HepG2 (cell line): ENCODE measurements around the gene NAPB. TPM values are rescaled to one million over a fixed set of nuclear protein-coding genes. Genes with fewer than 3 reads are reported as not detected.

Experiments used
- ASH2L ChIP-seq: fragments of 300-600, 200-600 bp; sonication (generic); IDR thresholded peaks from 2 replicates; pipeline ENCODE4 v1.7.0; 2017; ENCODE audit warnings: low read depth, mild to moderate bottlenecking, moderate library complexity, mixed read lengths, low read length; ENCODE audit not compliant: insufficient read length
- ATRX ChIP-seq: sonication (generic); formaldehyde crosslinking; IDR thresholded peaks from 2 replicates; pipeline ENCODE4 v1.4.0; 2020; ENCODE audit warnings: missing genetic modification reagents, borderline replicate concordance
- FLYWCH1 ChIP-seq: sonication (generic); formaldehyde crosslinking; IDR thresholded peaks from 2 replicates; pipeline ENCODE4 v1.8.1; 2023; ENCODE audit warnings: mild to moderate bottlenecking, missing genetic modification reagents
- HOMEZ ChIP-seq: IDR thresholded peaks from 2 replicates; pipeline ENCODE4 v1.6.1; 2016; ENCODE audit warnings: low read depth
- HOXA3 ChIP-seq: sonication (generic); formaldehyde crosslinking; IDR thresholded peaks from 2 replicates; pipeline ENCODE4 v1.5.0; 2020; ENCODE audit warnings: missing genetic modification reagents
- MTF1 ChIP-seq: sonication (generic); formaldehyde crosslinking; IDR thresholded peaks from 2 replicates; pipeline ENCODE4 v1.5.0; 2020; ENCODE audit warnings: missing genetic modification reagents
- RARA ChIP-seq: IDR thresholded peaks from 2 replicates; pipeline ENCODE4 v1.6.1; 2016; ENCODE audit warnings: missing genetic modification reagents, missing compliant biosample characterization
- REPIN1 ChIP-seq: sonication (generic); formaldehyde crosslinking; IDR thresholded peaks from 2 replicates; pipeline ENCODE4 v1.8.0; 2022; ENCODE audit warnings: missing genetic modification reagents, low read depth, mild to moderate bottlenecking, borderline replicate concordance
- REST ChIP-seq, 2 experiments: IDR thresholded peaks; 2 replicates each; pipeline ENCODE4 v1.6.1; 2011 to 2012; ENCODE audit warnings: low read length in 2 of 2, borderline replicate concordance in 1 of 2, low read depth in 1 of 2, mild to moderate bottlenecking in 1 of 2, moderate library complexity in 1 of 2
- SIX1 ChIP-seq: sonication (generic); formaldehyde crosslinking; IDR thresholded peaks from 2 replicates; pipeline ENCODE4 v1.4.0; 2020; ENCODE audit warnings: missing genetic modification reagents, borderline replicate concordance
- TEF ChIP-seq: sonication (generic); formaldehyde crosslinking; IDR thresholded peaks from 2 replicates; pipeline ENCODE4 v1.5.0; 2020; ENCODE audit warnings: missing genetic modification reagents
- ZC3H13 ChIP-seq: sonication (generic); formaldehyde crosslinking; IDR thresholded peaks from 2 replicates; pipeline ENCODE4 v1.8.1; 2023; ENCODE audit warnings: mild to moderate bottlenecking, missing genetic modification reagents, moderate library complexity
- ZNF138 ChIP-seq: sonication (generic); formaldehyde crosslinking; IDR thresholded peaks from 2 replicates; pipeline ENCODE4 v1.5.0; 2020; ENCODE audit warnings: mild to moderate bottlenecking, low read depth, missing genetic modification reagents
- ZNF205 ChIP-seq: IDR thresholded peaks from 2 replicates; pipeline ENCODE4 v1.6.1; 2018; ENCODE audit warnings: missing biosample characterization, missing genetic modification reagents
- ZNF263 ChIP-seq: sonication (generic); formaldehyde crosslinking; IDR thresholded peaks from 2 replicates; pipeline ENCODE4 v1.4.0; 2020; ENCODE audit warnings: missing genetic modification reagents
- ZNF317 ChIP-seq: sonication (generic); formaldehyde crosslinking; IDR thresholded peaks from 2 replicates; pipeline ENCODE4 v1.5.0; 2020; ENCODE audit warnings: mild to moderate bottlenecking, missing genetic modification reagents
- ZNF646 ChIP-seq: sonication (generic); formaldehyde crosslinking; IDR thresholded peaks from 2 replicates; pipeline ENCODE4 v1.9.0; 2021; ENCODE audit warnings: mild to moderate bottlenecking, missing genetic modification reagents
- polyA plus RNA-seq, 8 experiments: library from polyadenylated mRNA; depleted of rRNA in 3 of 8; stranded (reverse) in 7 of 8; unstranded in 1 of 8; fragments of >200 nt; fragmentation: Illumina TruSeq in 4 of 8; extraction: Trizol in 4 of 8; gene quantifications; 2 replicates each; pipeline versions ENCODE4 v1.2.1 to v1.2.3, GENCODE V29; 2011 to 2016; ENCODE audit warnings: low read depth in 4 of 8, missing spikeins in 1 of 8, mixed read lengths in 1 of 8; ENCODE audit not compliant: insufficient read depth in 1 of 8
- total RNA-seq, 5 experiments: library from RNA; depleted of rRNA; stranded (reverse); fragments of >200 nt; fragmentation: Illumina TruSeq; extraction: Trizol; gene quantifications; 2 replicates each; pipeline ENCODE4 v1.2.3, GENCODE V29; 2016; ENCODE audit warnings: low read depth in 1 of 5

NAPB gene
- total and polyA plus RNA-seq, 2 of the 13 experiments (the other 11 are each of a cell fraction or from before 2014, with no cell fraction given): 15.2 to 16.1 TPM

GRCh38 chr20:23350196-23350903, 70.9 kb downstream of the NAPB start, which contains the start of gene NXT1 (continued):
- TF ChIP-seq ZNF646 (no peak; the same call in 1 of the 2 replicates), ZC3H13 (no peak), MTF1 (CRISPR knock-in tag) (no peak), ZNF138 (CRISPR knock-in tag) (no peak; the same call in 1 of the 2 replicates), ZNF317 (CRISPR knock-in tag) (peak; percentile 83; the same call in 1 of the 2 replicates), ZNF263 (CRISPR knock-in tag) (no peak; the same call in 1 of the 2 replicates), REST (IDR thresholded peaks at IDR 0.05; ENCODE audit: borderline replicate concordance in 1 of 2, low read depth in 1 of 2, low read length in 2 of 2) (peak in 1 of 2 experiments; percentile 9; a peak in 1 of 4 replicates), HOMEZ (CRISPR knock-in tag) (peak; percentile 23; the same call in 1 of the 2 replicates), TEF (CRISPR knock-in tag) (no peak), ATRX (0 out of 2 replicates have a peak, but pooled peaks have one; percentile 75), SIX1 (CRISPR knock-in tag) (no peak), ZNF205 (CRISPR knock-in tag) (peak; percentile 69; the same call in 1 of the 2 replicates), REPIN1 (CRISPR knock-in tag) (peak; percentile 73), ASH2L (peak; percentile 91), FLYWCH1 (CRISPR knock-in tag) (no peak), RARA (CRISPR knock-in tag) (peak; percentile 64), HOXA3 (CRISPR knock-in tag) (peak; percentile 91)
